ENCODE measurements around the gene TRPC6. TPM values are rescaled to one million over a fixed set of nuclear protein-coding genes. Genes with fewer than 3 reads are reported as not detected.

TRPC6 gene
- total RNA-seq, 4 donors from 2014 or later, result 0.11 to 0.29 (median 0.20) TPM; not detected in 1

DNA sequence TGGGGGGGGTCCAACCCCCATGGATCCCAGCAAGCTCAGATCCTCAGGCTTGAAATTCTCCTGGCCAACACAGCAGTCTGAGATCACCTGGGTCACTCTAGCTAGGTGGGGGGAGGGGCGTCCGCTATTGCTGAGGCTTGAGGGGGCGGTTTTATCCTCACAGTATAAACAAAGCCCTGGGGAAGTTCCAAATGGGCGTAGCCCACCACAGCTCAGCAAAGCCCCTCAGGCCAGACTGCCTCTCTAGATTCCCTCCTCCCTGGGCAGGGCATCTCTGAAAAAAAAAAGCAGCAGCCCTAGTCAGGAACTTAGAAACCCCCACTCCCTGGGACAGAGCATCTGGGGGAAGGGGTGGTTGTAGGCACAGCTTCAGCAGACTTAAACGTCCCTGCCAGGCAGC, 16.7 kb downstream of the TRPC6 start:
- intact Hi-C loops (cut with DNase I; ENCODE audit: low total_unique reads) (no loop called here), in situ Hi-C loops (cut with MboI; ENCODE audit: low sequenced_read_pairs in 4 of 4) (no loop called here)
- ATAC-seq (no peak), DNase-seq (no peak)
- H3K27ac ChIP-seq, result no peak overlapping the region
- H3K36me3 ChIP-seq, result no peaks in the 10 kb centered on the region
- H3K4me1 ChIP-seq, result no peaks in the 10 kb centered on the region
- no peaks in the 10 kb centered on the region for H3K9me3 ChIP-seq
- no peaks in the 10 kb centered on the region for H3K27me3 ChIP-seq
- no peak overlapping the region for H3K4me3 ChIP-seq
- no peak for TF ChIP-seq POLR2A (IDR thresholded peaks at IDR 0.05)
- TF ChIP-seq, protein P1, sequence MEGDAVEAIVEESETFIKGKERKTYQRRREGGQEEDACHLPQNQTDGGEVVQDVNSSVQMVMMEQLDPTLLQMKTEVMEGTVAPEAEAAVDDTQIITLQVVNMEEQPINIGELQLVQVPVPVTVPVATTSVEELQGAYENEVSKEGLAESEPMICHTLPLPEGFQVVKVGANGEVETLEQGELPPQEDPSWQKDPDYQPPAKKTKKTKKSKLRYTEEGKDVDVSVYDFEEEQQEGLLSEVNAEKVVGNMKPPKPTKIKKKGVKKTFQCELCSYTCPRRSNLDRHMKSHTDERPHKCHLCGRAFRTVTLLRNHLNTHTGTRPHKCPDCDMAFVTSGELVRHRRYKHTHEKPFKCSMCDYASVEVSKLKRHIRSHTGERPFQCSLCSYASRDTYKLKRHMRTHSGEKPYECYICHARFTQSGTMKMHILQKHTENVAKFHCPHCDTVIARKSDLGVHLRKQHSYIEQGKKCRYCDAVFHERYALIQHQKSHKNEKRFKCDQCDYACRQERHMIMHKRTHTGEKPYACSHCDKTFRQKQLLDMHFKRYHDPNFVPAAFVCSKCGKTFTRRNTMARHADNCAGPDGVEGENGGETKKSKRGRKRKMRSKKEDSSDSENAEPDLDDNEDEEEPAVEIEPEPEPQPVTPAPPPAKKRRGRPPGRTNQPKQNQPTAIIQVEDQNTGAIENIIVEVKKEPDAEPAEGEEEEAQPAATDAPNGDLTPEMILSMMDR (IDR thresholded peaks at IDR 0.05 in 4 of 5, conservative IDR thresholded peaks at IDR 0.05 in 1 of 5), result no peak

DNA sequence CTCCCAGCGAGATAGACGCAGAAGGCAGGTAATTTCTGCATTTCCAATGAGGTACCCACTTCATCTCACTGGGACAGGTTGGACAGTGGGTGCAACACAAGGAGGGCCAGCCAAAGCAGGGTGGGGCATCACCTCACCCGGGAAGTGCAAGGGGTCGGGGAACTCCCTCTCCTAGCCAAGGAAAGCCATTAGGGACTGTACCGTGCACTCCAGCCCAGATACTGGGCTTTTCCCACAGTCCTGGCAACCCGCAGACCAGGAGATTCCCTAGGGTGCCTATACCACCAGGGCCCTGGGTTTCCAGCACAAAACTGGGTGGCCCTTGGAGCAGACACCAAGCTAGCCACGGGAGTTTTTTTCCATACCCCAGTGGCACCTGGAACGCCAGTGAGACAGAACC, 17.2 kb downstream of the TRPC6 start:
- no peak for ATAC-seq
- H3K27me3 ChIP-seq, result no peaks in the 10 kb centered on the region
- TF ChIP-seq, protein P1 (IDR thresholded peaks at IDR 0.05 in 4 of 5, conservative IDR thresholded peaks at IDR 0.05 in 1 of 5), result no peak
- no peak for TF ChIP-seq POLR2A (IDR thresholded peaks at IDR 0.05)
- intact Hi-C loops (cut with DNase I; ENCODE audit: low total_unique reads), result no loop called here
- H3K4me1 ChIP-seq, result no peaks in the 10 kb centered on the region
- in situ Hi-C loops (cut with MboI; ENCODE audit: low sequenced_read_pairs in 4 of 4), result no loop called here
- H3K36me3 ChIP-seq, result no peaks in the 10 kb centered on the region
- no peaks in the 10 kb centered on the region for H3K9me3 ChIP-seq
- no peak for DNase-seq
- no peak overlapping the region for H3K4me3 ChIP-seq
- H3K27ac ChIP-seq, result no peak overlapping the region

DNA sequence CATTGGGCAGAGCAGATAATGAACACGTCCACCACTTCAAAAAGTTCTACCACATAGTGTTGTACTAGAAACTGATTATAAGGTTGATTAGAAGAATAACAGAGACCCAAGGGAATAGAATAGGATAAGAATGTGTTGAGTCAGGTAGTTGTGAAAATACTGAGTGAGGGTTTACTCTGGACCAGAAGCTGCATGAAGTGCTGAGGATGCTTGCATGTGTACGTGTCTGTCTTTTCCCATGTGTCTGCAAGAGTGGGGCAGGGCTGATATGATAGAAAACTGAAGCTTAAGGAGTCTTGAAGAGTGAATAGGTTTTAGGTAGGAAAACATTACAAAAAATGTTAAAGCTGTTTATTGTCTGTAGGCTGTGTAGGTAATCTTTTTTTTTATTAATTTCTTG, 20.6 kb downstream of the TRPC6 start:
- no peaks in the 10 kb centered on the region for H3K36me3 ChIP-seq
- no peaks in the 10 kb centered on the region for H3K4me1 ChIP-seq
- H3K27me3 ChIP-seq, result no peaks in the 10 kb centered on the region
- in situ Hi-C loops (cut with MboI; ENCODE audit: low sequenced_read_pairs in 4 of 4), result no loop called here
- H3K4me3 ChIP-seq, result no peak overlapping the region
- no peaks in the 10 kb centered on the region for H3K9me3 ChIP-seq
- ATAC-seq (no peak), DNase-seq (no peak)
- intact Hi-C loops (cut with DNase I; ENCODE audit: low total_unique reads), result no loop called here
- H3K27ac ChIP-seq, result no peak overlapping the region
- TF ChIP-seq, protein P1 (IDR thresholded peaks at IDR 0.05 in 4 of 5, conservative IDR thresholded peaks at IDR 0.05 in 1 of 5), result no peak
- no peak for TF ChIP-seq POLR2A (IDR thresholded peaks at IDR 0.05)

DNA sequence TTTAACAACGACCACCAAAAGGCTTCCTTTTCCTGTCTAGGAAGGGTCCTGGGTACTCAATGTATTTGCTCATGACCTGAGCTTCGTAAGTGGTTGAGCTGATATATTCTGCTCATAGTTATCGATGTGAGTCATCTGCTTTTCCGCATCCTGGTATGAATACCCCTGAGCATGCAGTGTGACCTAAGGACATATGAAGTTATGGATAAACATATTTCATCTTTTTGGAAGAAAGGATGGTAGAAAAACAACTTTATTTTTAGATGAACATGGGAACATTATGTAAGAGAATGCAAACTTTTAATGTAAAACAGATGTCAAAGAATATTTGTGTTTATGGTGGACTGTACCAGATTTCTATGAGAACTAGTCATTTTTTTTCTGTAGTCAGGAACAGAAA, 28.4 kb downstream of the TRPC6 start:
- Histone ChIP-seq H3K36me3 (no peaks in the 10 kb centered on the region), H3K4me1 (no peaks in the 10 kb centered on the region), H3K9me3 (no peaks in the 10 kb centered on the region), H3K4me3 (no peak overlapping the region), H3K27ac (no peak overlapping the region), H3K27me3 (no peaks in the 10 kb centered on the region)
- intact Hi-C loops (cut with DNase I; ENCODE audit: low total_unique reads), result no loop called here
- no peak for TF ChIP-seq POLR2A (IDR thresholded peaks at IDR 0.05)
- TF ChIP-seq, protein P1 (IDR thresholded peaks at IDR 0.05 in 4 of 5, conservative IDR thresholded peaks at IDR 0.05 in 1 of 5), result no peak
- ATAC-seq (no peak), DNase-seq (no peak)
- in situ Hi-C loops (cut with MboI; ENCODE audit: low sequenced_read_pairs in 4 of 4), result no loop called here

DNA sequence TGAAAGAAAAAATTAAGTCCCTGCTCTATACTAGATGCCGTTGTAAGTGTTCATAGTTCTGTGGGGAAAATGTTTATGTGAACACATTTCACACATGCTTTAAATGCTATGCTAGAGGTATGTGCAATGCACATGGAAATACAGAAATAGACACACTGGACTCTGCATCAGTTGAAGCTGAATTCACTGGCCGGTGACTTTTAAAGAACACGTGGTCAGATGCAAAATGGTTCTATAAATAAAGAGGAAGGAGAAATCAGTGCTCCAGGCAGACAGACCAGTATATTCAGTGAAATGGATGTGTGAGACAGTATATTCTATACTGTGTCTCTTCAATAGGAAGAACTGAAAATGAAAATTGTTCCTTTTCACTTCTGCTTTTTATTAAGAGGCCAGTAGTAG, 29.9 kb downstream of the TRPC6 start:
- no peak overlapping the region for H3K27ac ChIP-seq
- TF ChIP-seq POLR2A (IDR thresholded peaks at IDR 0.05), result no peak
- TF ChIP-seq, protein P1 (IDR thresholded peaks at IDR 0.05 in 4 of 5, conservative IDR thresholded peaks at IDR 0.05 in 1 of 5), result no peak
- no peaks in the 10 kb centered on the region for H3K9me3 ChIP-seq
- in situ Hi-C loops (cut with MboI; ENCODE audit: low sequenced_read_pairs in 4 of 4) (no loop called here), intact Hi-C loops (cut with DNase I; ENCODE audit: low total_unique reads) (no loop called here)
- H3K4me1 ChIP-seq, result no peaks in the 10 kb centered on the region
- H3K27me3 ChIP-seq, result no peaks in the 10 kb centered on the region
- ATAC-seq (no peak), DNase-seq (no peak)
- no peak overlapping the region for H3K4me3 ChIP-seq
- H3K36me3 ChIP-seq, result no peaks in the 10 kb centered on the region
